Measurements from ENCODE around the gene PLA2G4F. TPM values are rescaled to one million over a fixed set of nuclear protein-coding genes. Genes with fewer than 3 reads are reported as not detected.

Gene PLA2G4F
- total and polyA plus RNA-seq, 2 donors from 2014 or later: 35.9 to 51.2 TPM

- intact Hi-C loops (cut with DNase I): no loop called here
- DNase-seq (peak in 1 of 5 donors; percentile 37), FAIRE-seq (no peak)
- Histone ChIP-seq H3K36me3 (ENCODE audit: control insufficient read depth in 2 of 3, insufficient read depth in 3 of 3, low read length in 3 of 3) (no peaks in the 10 kb centered on the region), H3K4me3 (ENCODE audit: low read length in 3 of 3) (no peak overlapping the region), H3K4me1 (ENCODE audit: control insufficient read depth in 2 of 3, insufficient read depth in 2 of 3, low read depth in 1 of 3, low read length in 3 of 3) (peaks cover 3 to 40% (median 26%) of the 10 kb centered on the region in 3 donors), H3K9ac (ENCODE audit: low read length in 3 of 3) (peak overlapping the region in 1 of 3 donors; percentile 14), H3K27me3 (ENCODE audit: control insufficient read depth, insufficient read depth, low read length) (no peaks in the 10 kb centered on the region), H3K9me3 (ENCODE audit: control insufficient read depth in 2 of 3, insufficient read depth in 1 of 3, low read length in 3 of 3) (no peaks in the 10 kb centered on the region), H3K27ac (ENCODE audit: low read depth in 2 of 2, low read length in 2 of 2) (peak overlapping the region; percentile 74 to 76)
- TF ChIP-seq CTCF (IDR thresholded peaks at IDR 0.05; ENCODE audit: borderline replicate concordance, extremely low read depth, insufficient read depth): no peak
Observed at GRCh38 chr15:42152196-42152920, 4.1 kb downstream of the PLA2G4F start.

- intact Hi-C loops (cut with DNase I): no loop called here
- H3K9me3 ChIP-seq (ENCODE audit: control insufficient read depth in 2 of 3, insufficient read depth in 1 of 3, low read length in 3 of 3): no peaks in the 10 kb centered on the region
- H3K27ac ChIP-seq (ENCODE audit: low read depth in 2 of 2, low read length in 2 of 2): peak overlapping the region; percentile 32 to 76
- no peaks in the 10 kb centered on the region for H3K36me3 ChIP-seq (ENCODE audit: control insufficient read depth in 2 of 3, insufficient read depth in 3 of 3, low read length in 3 of 3)
- no peak overlapping the region for H3K4me3 ChIP-seq (ENCODE audit: low read length in 3 of 3)
- peak overlapping the region in 2 of 3 donors; percentile 14 to 29 for H3K9ac ChIP-seq (ENCODE audit: low read length in 3 of 3)
- no peak for TF ChIP-seq CTCF (IDR thresholded peaks at IDR 0.05; ENCODE audit: borderline replicate concordance, extremely low read depth, insufficient read depth)
- peaks cover 3 to 39% (median 26%) of the 10 kb centered on the region in 3 donors for H3K4me1 ChIP-seq (ENCODE audit: control insufficient read depth in 2 of 3, insufficient read depth in 2 of 3, low read depth in 1 of 3, low read length in 3 of 3)
- FAIRE-seq (no peak), DNase-seq (peak in 1 of 5 donors; percentile 20)
- no peaks in the 10 kb centered on the region for H3K27me3 ChIP-seq (ENCODE audit: control insufficient read depth, insufficient read depth, low read length)
Observed at GRCh38 chr15:42151736-42152135, 4.7 kb downstream of the PLA2G4F start.

GRCh38 chr15:42151141-42151561 lies 5.3 kb downstream of the PLA2G4F start:
- Histone ChIP-seq H3K27ac (ENCODE audit: low read depth in 2 of 2, low read length in 2 of 2) (peak overlapping the region; percentile 23 to 37), H3K27me3 (ENCODE audit: control insufficient read depth, insufficient read depth, low read length) (no peaks in the 10 kb centered on the region), H3K4me3 (ENCODE audit: low read length in 3 of 3) (no peak overlapping the region), H3K4me1 (ENCODE audit: control insufficient read depth in 2 of 3, insufficient read depth in 2 of 3, low read depth in 1 of 3, low read length in 3 of 3) (peaks cover 3 to 38% (median 24%) of the 10 kb centered on the region in 3 donors), H3K36me3 (ENCODE audit: control insufficient read depth in 2 of 3, insufficient read depth in 3 of 3, low read length in 3 of 3) (no peaks in the 10 kb centered on the region), H3K9ac (ENCODE audit: low read length in 3 of 3) (no peak overlapping the region), H3K9me3 (ENCODE audit: control insufficient read depth in 2 of 3, insufficient read depth in 1 of 3, low read length in 3 of 3) (no peaks in the 10 kb centered on the region)
- FAIRE-seq (no peak), DNase-seq (peak in 1 of 5 donors; percentile 53)
- TF ChIP-seq CTCF (IDR thresholded peaks at IDR 0.05; ENCODE audit: borderline replicate concordance, extremely low read depth, insufficient read depth): no peak
- intact Hi-C loops (cut with DNase I): no loop called here
